HCT116 (cell line): ENCODE measurements around the gene IFITM1. TPM values are rescaled to one million over a fixed set of nuclear protein-coding genes. Genes with fewer than 3 reads are reported as not detected.
"Not testable (repeated sequence)": the region's sequence is repeated elsewhere in the genome, so short reads cannot be mapped to it uniquely, and the experiment has no call there.

Experiments
- ATAC-seq: fragments of 200-7000 bp; cut with Tn5 transposase; 2 replicates; pipeline ENCODE4 v1.9.1; 2020; ENCODE audit warnings: mild to moderate bottlenecking, moderate library complexity
- BruUV-seq: library from RNA; stranded (reverse); fragments of 400-500 nt; replicated peaks from 2 replicates; lab custom pipeline; 2021; lab: Mats Ljungman, UMichigan
- CTCF ChIA-PET: fragments of 300-600 bp; sonication (Branson Sonifier 250); formaldehyde crosslinking; loops from one replicate; lab custom pipeline; 2021; ENCODE audit warnings: antibody characterized with exemption; lab: Charles Lee
- POLR2A ChIA-PET: fragments of 300-600, 350-600 bp; sonication (Branson Sonifier 250); formaldehyde crosslinking; loops from one replicate; lab custom pipeline; 2021; ENCODE audit warnings: antibody characterized with exemption; lab: Charles Lee
- RAD21 ChIA-PET, 2 experiments: fragments of 300-600 bp; sonication (Branson Sonifier 250); formaldehyde crosslinking; loops; one replicate each; lab custom pipeline; 2023; ENCODE audit warnings: low total read pairs in 2 of 2; ENCODE audit not compliant: uncharacterized antibody in 2 of 2, unreplicated experiment in 2 of 2, low non-redundant PET in 1 of 2; lab: Charles Lee
- DNase-seq: peaks from one replicate; pipeline ENCODE4 v3.0.0-alpha.2; 2010; ENCODE audit warnings: low read depth, low spot score
- H2AFZ ChIP-seq: fragments of 200-600 bp; shearing (Covaris generic), sonication (generic); 2 replicates; pipeline ENCODE4 v1.6.1; 2017; ENCODE audit warnings: low read depth, mixed run types, mixed read lengths, antibody characterized with exemption, low read length; ENCODE audit not compliant: poor library complexity, severe bottlenecking
- H3K27ac ChIP-seq: 2 replicates; pipeline ENCODE4 v1.5.1; 2012; ENCODE audit warnings: low read depth, low read length
- H3K27me3 ChIP-seq: fragments of 200-600 bp; sonication (generic); 2 replicates; pipeline ENCODE4 v1.6.1; 2016; ENCODE audit warnings: mixed run types, low read length, mixed read lengths; ENCODE audit not compliant: insufficient read depth
- H3K36me3 ChIP-seq, 2 experiments: fragments of 200-500 bp in 1 of 2; fragments of 200-600 bp in 1 of 2; sonication (Bioruptor generic) in 1 of 2; sonication (generic) in 1 of 2; 2 replicates each; pipeline versions ENCODE4 v1.5.1 to v1.6.1; 2014 to 2016; ENCODE audit warnings: low read length in 2 of 2, inconsistent platforms in 1 of 2, mixed read lengths in 1 of 2, mixed run types in 1 of 2; ENCODE audit not compliant: insufficient read depth in 2 of 2, control insufficient read depth in 1 of 2
- H3K4me1 ChIP-seq, 2 experiments: fragments of 200-600 bp in 1 of 2; sonication (generic) in 1 of 2; 2 replicates each; pipeline versions ENCODE4 v1.5.1 to v1.6.1; 2012 to 2017; ENCODE audit warnings: low read length in 2 of 2, inconsistent platforms in 1 of 2, mild to moderate bottlenecking in 1 of 2, mixed read lengths in 1 of 2, mixed run types in 1 of 2, moderate library complexity in 1 of 2; ENCODE audit not compliant: insufficient read depth in 2 of 2, control insufficient read depth in 1 of 2
- H3K4me2 ChIP-seq: fragments of 200-600 bp; sonication (generic); 2 replicates; pipeline ENCODE4 v1.6.1; 2017; ENCODE audit warnings: mixed run types, low read length, mixed read lengths
- H3K4me3 ChIP-seq, 2 experiments: fragments of 200-600 bp in 1 of 2; sonication (generic) in 1 of 2; replicated peaks in 1 of 2; 2 replicates each; pipeline ENCODE4 v1.5.1; 2011 to 2016; ENCODE audit warnings: low read length in 2 of 2, control low read depth in 1 of 2, low read depth in 1 of 2, mild to moderate bottlenecking in 1 of 2, mixed read lengths in 1 of 2, mixed run types in 1 of 2
- H3K79me2 ChIP-seq: fragments of 200-600 bp; sonication (generic); 2 replicates; pipeline ENCODE4 v1.6.1; 2017; ENCODE audit warnings: mild to moderate bottlenecking, mixed run types, low read length, moderate library complexity, mixed read lengths; ENCODE audit not compliant: insufficient read depth
- H3K9ac ChIP-seq: fragments of 200-600 bp; sonication (generic); 2 replicates; pipeline ENCODE4 v1.6.1; 2016; ENCODE audit warnings: low read length, mixed read lengths
- H3K9me2 ChIP-seq: fragments of 200-600 bp; sonication (generic), shearing (Covaris generic); 2 replicates; pipeline ENCODE4 v1.6.1; 2017; ENCODE audit warnings: mixed run types, mild to moderate bottlenecking, moderate library complexity; ENCODE audit not compliant: insufficient read depth
- H3K9me3 ChIP-seq, 2 experiments: fragments of 200-500 bp in 1 of 2; fragments of 200-600 bp in 1 of 2; sonication (Bioruptor generic) in 1 of 2; sonication (generic) in 1 of 2; 2 replicates each; pipeline ENCODE4 v1.6.1; 2014 to 2017; ENCODE audit warnings: low read length in 2 of 2, mixed read lengths in 2 of 2, inconsistent platforms in 1 of 2, low read depth in 1 of 2, mild to moderate bottlenecking in 1 of 2, mixed run types in 1 of 2, moderate library complexity in 1 of 2; ENCODE audit not compliant: control insufficient read depth in 1 of 2, insufficient read depth in 1 of 2
- H4K20me1 ChIP-seq: fragments of 200-600 bp; sonication (generic), shearing (Covaris generic); 2 replicates; pipeline ENCODE4 v1.6.1; 2017; ENCODE audit warnings: mixed run types, mild to moderate bottlenecking, moderate library complexity; ENCODE audit not compliant: insufficient read depth
- CBX3 ChIP-seq: IDR thresholded peaks from 2 replicates; pipeline ENCODE4 v1.6.1; 2012; ENCODE audit warnings: low read depth
- CEBPB ChIP-seq: IDR thresholded peaks from 2 replicates; pipeline ENCODE4 v1.6.1; 2012; ENCODE audit warnings: low read depth
- EGR1 ChIP-seq: IDR thresholded peaks from 2 replicates; pipeline ENCODE4 v1.6.1; 2012; ENCODE audit warnings: low read depth
- JUND ChIP-seq: IDR thresholded peaks from 2 replicates; pipeline ENCODE4 v1.6.1; 2012
- MAX ChIP-seq: IDR thresholded peaks from 2 replicates; pipeline ENCODE4 v1.6.1; 2012
- RAD21 ChIP-seq: IDR thresholded peaks from 2 replicates; pipeline ENCODE4 v1.6.1; 2012; ENCODE audit warnings: low read depth, mild to moderate bottlenecking
- REST ChIP-seq: IDR thresholded peaks from 2 replicates; pipeline ENCODE4 v1.6.1; 2012; ENCODE audit warnings: low read depth
- SIN3A ChIP-seq: IDR thresholded peaks from 2 replicates; pipeline ENCODE4 v1.6.1; 2012; ENCODE audit warnings: low read depth
- SRF ChIP-seq: IDR thresholded peaks from 2 replicates; pipeline ENCODE4 v1.6.1; 2012; ENCODE audit warnings: low read depth
- ZFX ChIP-seq: fragments of 450-650 bp; IDR thresholded peaks from 2 replicates; pipeline ENCODE4 v1.6.1; 2017
- intact Hi-C: fragments of 100-400 bp; cut with micrococcal nuclease; formaldehyde crosslinking; loops from 2 replicates; pipeline ENCODE4 v1.10.0; 2022
- total RNA-seq: library from RNA; stranded (reverse); gene quantifications from one replicate; pipeline ENCODE4 v1.2.1, GENCODE V29; 2021; ENCODE audit not compliant: unreplicated experiment
- TF ChIP-seq, protein P1 (sequence below), 3 experiments: fragments of 200-600 bp in 1 of 3; sonication (generic) in 1 of 3; IDR thresholded peaks in 2 of 3; conservative IDR thresholded peaks in 1 of 3; 2 replicates each; pipeline ENCODE4 v1.5.1; 2012 to 2017; ENCODE audit warnings: low read depth in 2 of 3, low read length in 2 of 3, antibody characterized with exemption in 1 of 3, borderline replicate concordance in 1 of 3, control low read depth in 1 of 3, mild to moderate bottlenecking in 1 of 3, mixed read lengths in 1 of 3, mixed run types in 1 of 3, moderate library complexity in 1 of 3; ENCODE audit not compliant: insufficient read depth in 1 of 3
- TF ChIP-seq, protein P2 (sequence below): IDR thresholded peaks from 2 replicates; pipeline ENCODE4 v1.6.1; 2011; ENCODE audit warnings: mild to moderate bottlenecking, low read length, moderate library complexity; ENCODE audit not compliant: insufficient replicate concordance; ENCODE audit errors: extremely low read depth

IFITM1 gene
- total RNA-seq, 1 experiment from 2014 or later = 6.1 TPM

GRCh38 chr11:313304-313786 is 495 bp upstream of the IFITM1 start:
- Histone ChIP-seq H3K4me3 (no peak overlapping the region), H3K9me3 (no peaks in the 10 kb centered on the region), H3K4me1 (peaks cover 23 to 26% of the 10 kb centered on the region in 2 experiments), H3K9ac (no peak overlapping the region), H2AFZ (no peak overlapping the region), H4K20me1 (no peaks in the 10 kb centered on the region), H3K27me3 (no peaks in the 10 kb centered on the region), H3K27ac (peak overlapping the region; percentile 5; the same call in 1 of the 2 replicates), H3K9me2 (no peaks in the 10 kb centered on the region), H3K36me3 (no peaks in the 10 kb centered on the region), H3K79me2 (no peaks in the 10 kb centered on the region), H3K4me2 (peak overlapping the region; percentile 37)
- TF ChIP-seq MAX (no peak), ZFX (no peak), EGR1 (no peak), RAD21 (no peak), CBX3 (no peak), CEBPB (no peak), JUND (no peak), REST (no peak), SIN3A (no peak), SRF (no peak)
- TF ChIP-seq, protein P1, sequence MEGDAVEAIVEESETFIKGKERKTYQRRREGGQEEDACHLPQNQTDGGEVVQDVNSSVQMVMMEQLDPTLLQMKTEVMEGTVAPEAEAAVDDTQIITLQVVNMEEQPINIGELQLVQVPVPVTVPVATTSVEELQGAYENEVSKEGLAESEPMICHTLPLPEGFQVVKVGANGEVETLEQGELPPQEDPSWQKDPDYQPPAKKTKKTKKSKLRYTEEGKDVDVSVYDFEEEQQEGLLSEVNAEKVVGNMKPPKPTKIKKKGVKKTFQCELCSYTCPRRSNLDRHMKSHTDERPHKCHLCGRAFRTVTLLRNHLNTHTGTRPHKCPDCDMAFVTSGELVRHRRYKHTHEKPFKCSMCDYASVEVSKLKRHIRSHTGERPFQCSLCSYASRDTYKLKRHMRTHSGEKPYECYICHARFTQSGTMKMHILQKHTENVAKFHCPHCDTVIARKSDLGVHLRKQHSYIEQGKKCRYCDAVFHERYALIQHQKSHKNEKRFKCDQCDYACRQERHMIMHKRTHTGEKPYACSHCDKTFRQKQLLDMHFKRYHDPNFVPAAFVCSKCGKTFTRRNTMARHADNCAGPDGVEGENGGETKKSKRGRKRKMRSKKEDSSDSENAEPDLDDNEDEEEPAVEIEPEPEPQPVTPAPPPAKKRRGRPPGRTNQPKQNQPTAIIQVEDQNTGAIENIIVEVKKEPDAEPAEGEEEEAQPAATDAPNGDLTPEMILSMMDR (IDR thresholded peaks at IDR 0.05 in 2 of 3, conservative IDR thresholded peaks at IDR 0.05 in 1 of 3; ENCODE audit: borderline replicate concordance in 1 of 3, insufficient read depth in 1 of 3, low read depth in 2 of 3, low read length in 2 of 3) = no peak
- TF ChIP-seq, protein P2, sequence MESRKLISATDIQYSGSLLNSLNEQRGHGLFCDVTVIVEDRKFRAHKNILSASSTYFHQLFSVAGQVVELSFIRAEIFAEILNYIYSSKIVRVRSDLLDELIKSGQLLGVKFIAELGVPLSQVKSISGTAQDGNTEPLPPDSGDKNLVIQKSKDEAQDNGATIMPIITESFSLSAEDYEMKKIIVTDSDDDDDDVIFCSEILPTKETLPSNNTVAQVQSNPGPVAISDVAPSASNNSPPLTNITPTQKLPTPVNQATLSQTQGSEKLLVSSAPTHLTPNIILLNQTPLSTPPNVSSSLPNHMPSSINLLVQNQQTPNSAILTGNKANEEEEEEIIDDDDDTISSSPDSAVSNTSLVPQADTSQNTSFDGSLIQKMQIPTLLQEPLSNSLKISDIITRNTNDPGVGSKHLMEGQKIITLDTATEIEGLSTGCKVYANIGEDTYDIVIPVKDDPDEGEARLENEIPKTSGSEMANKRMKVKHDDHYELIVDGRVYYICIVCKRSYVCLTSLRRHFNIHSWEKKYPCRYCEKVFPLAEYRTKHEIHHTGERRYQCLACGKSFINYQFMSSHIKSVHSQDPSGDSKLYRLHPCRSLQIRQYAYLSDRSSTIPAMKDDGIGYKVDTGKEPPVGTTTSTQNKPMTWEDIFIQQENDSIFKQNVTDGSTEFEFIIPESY = no peak
- BruUV-seq = no TSS peak
- CTCF ChIA-PET = interaction anchor here (1.6 to 2.1 kb wide), 2 partner anchors 43 to 135 kb away, joined by 5 to 6 read pairs; no protein-coding TSS in a partner anchor
- no peak for ATAC-seq
- no peak for DNase-seq
- RAD21 ChIA-PET = no interaction called here
- POLR2A ChIA-PET = no interaction called here
- intact Hi-C loops = no loop called here

DNA sequence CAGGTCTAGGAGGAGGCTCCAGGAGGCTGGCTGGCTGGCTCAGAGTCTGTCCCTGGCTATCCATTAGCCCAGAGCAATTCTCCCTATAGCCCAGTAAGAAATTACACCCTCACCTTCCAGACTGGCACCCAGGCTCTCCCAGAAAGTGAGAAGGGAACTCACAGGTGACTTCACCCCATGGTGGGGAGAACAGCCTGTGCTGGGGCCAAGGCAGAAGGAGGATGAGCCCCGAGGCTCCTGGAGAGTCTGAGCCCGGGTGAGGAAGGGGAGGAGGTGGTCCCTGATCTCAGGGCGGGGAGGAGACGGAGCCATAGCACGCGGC is 675 bp downstream of the IFITM1 start:
- H3K9ac ChIP-seq, H3K4me3 ChIP-seq, H3K9me2 ChIP-seq, H3K9me3 ChIP-seq, H4K20me1 ChIP-seq, H3K27me3 ChIP-seq, H2AFZ ChIP-seq, H3K36me3 ChIP-seq, H3K4me2 ChIP-seq, intact Hi-C loops, RAD21 ChIA-PET, BruUV-seq, H3K27ac ChIP-seq, H3K79me2 ChIP-seq, ATAC-seq, DNase-seq, CTCF ChIA-PET: not testable (repeated sequence)
- peaks cover 16 to 17% of the 10 kb centered on the region in 2 experiments for H3K4me1 ChIP-seq
- POLR2A ChIA-PET = interaction anchor here (0.6 kb wide), 1 partner anchor 29 kb away, joined by 3 read pairs; no protein-coding TSS in a partner anchor
